Astrocyte (in vitro differentiated cells and primary cell): ENCODE data around the gene CAPS.
"Not testable (repeated sequence)": the region's sequence is repeated elsewhere in the genome, so short reads cannot be mapped to it uniquely, and the experiment has no call there.

ENCODE experiments used
- EZH2 ChIP-seq: IDR thresholded peaks from 2 replicates; pipeline ENCODE4 v1.6.1; 2012; ENCODE audit warnings: mild to moderate bottlenecking, low read length, inconsistent platforms; ENCODE audit not compliant: insufficient read depth
- TF ChIP-seq, protein P1 (sequence below): IDR thresholded peaks from 2 replicates; pipeline ENCODE4 v1.5.1; 2011; ENCODE audit warnings: low read depth, mild to moderate bottlenecking, inconsistent platforms, low read length, moderate library complexity; ENCODE audit not compliant: insufficient read depth

DNA sequence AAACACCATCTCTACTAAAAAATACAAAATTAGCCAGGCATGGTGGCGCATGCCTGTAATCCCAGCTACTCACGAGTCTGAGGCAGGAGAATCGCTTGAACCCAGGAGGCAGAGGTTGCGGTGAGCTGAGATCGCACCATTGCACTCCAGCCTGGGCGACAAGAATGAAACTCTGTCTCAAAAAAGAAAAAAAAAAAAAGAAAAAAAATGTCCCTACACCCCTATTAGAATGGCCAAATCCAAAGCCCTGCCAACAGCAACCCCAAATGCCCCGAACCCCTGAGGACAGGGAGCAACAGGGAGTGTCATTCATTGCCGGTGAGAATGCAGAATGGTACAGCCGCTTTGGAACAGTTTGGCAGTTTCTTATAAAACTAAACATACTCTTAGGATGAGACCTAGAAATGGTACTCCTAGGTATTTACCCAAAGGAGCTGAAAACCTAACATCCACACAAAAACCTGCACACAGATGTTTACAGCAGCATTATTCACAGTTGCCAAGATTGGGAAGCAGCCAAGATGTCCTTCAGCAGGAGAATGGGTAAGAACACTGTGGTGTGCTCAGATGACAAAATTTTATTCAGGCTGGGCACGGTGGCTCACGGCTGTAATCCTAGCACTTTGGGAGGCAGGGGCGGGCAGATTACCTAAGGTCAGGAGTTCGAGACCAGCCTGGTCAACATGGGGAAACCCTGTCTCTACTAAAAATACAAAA is 30.7 kb upstream of the CAPS start:
- TF ChIP-seq, protein P1, sequence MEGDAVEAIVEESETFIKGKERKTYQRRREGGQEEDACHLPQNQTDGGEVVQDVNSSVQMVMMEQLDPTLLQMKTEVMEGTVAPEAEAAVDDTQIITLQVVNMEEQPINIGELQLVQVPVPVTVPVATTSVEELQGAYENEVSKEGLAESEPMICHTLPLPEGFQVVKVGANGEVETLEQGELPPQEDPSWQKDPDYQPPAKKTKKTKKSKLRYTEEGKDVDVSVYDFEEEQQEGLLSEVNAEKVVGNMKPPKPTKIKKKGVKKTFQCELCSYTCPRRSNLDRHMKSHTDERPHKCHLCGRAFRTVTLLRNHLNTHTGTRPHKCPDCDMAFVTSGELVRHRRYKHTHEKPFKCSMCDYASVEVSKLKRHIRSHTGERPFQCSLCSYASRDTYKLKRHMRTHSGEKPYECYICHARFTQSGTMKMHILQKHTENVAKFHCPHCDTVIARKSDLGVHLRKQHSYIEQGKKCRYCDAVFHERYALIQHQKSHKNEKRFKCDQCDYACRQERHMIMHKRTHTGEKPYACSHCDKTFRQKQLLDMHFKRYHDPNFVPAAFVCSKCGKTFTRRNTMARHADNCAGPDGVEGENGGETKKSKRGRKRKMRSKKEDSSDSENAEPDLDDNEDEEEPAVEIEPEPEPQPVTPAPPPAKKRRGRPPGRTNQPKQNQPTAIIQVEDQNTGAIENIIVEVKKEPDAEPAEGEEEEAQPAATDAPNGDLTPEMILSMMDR = not testable (repeated sequence)
- TF ChIP-seq EZH2 = not testable (repeated sequence)
